Fibroblast of pulmonary artery (primary cell): ENCODE measurements around the gene KRTAP2-4.

Experiments
- DNase-seq: peaks from one replicate; pipeline ENCODE4 v3.0.0-alpha.2; 2010; ENCODE audit warnings: low read depth
- H3K4me3 ChIP-seq: replicated peaks from 2 replicates; pipeline ENCODE4 v1.5.1; 2011; ENCODE audit warnings: low read depth, mild to moderate bottlenecking, control low read depth, low read length, moderate library complexity
- TF ChIP-seq, protein P1 (sequence below): IDR thresholded peaks from 2 replicates; pipeline ENCODE4 v1.5.1; 2011; ENCODE audit warnings: mild to moderate bottlenecking, control low read depth, low read length, inconsistent platforms; ENCODE audit errors: missing control alignments

The KRTAP2-4 gene

DNA sequence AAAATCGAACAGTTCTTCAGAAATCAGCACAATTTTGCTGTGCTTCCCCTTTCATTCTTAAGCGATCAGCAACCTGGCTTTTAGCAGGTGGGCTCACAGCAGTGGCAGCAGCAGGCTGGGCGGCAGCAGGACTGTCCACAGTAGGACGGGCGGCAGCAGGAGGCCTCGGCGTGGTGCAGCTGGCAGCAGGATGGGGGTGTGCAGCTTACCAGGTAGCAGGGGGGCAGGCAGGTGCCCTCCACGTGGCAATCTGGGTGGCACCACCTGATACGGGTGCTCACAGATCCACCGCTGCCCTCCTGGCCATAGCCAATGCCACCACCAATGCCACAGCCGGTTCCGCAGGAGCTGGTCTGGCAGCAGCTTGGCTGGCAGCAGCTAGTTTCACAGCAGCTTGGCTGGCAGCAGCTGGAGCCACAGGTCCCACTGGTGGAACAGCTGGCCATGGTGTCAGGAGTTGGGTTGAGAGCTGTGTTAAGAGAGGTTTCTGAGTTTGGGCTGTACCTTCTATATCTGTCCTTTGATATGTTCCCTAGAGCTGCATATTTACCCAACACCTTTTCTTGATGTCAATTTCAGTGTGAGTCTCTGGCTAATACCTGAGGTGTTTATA is 35.9 kb downstream of the KRTAP2-4 start, which contains the start of gene KRTAP1-4:
Gene KRTAP1-4 (minus strand): TSS at position 563 of the 613 bp plus-strand sequence. CDS start 117 bp downstream, at position 446.
- TF ChIP-seq, protein P1, sequence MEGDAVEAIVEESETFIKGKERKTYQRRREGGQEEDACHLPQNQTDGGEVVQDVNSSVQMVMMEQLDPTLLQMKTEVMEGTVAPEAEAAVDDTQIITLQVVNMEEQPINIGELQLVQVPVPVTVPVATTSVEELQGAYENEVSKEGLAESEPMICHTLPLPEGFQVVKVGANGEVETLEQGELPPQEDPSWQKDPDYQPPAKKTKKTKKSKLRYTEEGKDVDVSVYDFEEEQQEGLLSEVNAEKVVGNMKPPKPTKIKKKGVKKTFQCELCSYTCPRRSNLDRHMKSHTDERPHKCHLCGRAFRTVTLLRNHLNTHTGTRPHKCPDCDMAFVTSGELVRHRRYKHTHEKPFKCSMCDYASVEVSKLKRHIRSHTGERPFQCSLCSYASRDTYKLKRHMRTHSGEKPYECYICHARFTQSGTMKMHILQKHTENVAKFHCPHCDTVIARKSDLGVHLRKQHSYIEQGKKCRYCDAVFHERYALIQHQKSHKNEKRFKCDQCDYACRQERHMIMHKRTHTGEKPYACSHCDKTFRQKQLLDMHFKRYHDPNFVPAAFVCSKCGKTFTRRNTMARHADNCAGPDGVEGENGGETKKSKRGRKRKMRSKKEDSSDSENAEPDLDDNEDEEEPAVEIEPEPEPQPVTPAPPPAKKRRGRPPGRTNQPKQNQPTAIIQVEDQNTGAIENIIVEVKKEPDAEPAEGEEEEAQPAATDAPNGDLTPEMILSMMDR: no peak
- DNase-seq: no peak
- H3K4me3 ChIP-seq: no peak within 1 kb of the TSS

DNA sequence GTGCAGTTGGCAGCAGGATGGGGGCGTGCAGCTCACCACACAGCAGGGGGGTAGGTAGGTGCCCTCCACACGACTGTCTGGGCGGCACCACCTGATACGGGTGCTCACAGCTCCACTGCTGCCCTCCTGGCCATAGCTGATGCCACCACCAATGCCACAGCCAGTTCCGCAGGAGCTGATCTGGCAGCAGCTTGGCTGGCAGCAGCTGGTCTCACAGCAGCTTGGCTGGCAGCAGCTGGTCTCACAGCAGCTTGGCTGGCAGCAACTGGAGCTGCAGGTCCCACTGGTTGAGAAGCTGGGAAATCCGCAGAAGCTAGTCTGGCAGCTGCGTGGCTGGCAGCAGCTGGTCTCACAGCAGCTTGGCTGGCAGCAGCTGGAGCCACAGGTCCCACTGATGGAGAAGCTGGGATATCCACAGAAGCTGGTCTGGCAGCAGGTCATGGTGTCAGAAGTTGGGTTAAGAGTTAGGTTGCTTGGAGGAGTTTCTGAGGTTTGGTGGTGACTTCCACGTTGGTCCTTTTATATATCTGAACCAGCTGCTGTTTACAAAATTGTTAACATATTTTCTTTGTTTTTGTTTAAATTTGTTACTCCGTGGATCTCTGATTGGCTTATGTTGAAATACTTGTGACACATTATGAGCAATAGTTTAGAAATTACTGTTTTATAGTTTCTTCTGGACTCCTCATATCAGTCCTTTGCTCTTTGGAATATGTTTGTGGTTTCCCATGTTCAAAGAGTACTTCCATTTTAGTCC is 38.8 kb downstream of the KRTAP2-4 start, which contains the start of gene KRTAP1-5:
Gene KRTAP1-5 (minus strand): TSS at position 494 of the 757 bp plus-strand sequence. CDS start 53 bp downstream, at position 441.
- TF ChIP-seq, protein P1: no peak
- no peak within 1 kb of the TSS for H3K4me3 ChIP-seq
- DNase-seq: peak; percentile 28

DNA sequence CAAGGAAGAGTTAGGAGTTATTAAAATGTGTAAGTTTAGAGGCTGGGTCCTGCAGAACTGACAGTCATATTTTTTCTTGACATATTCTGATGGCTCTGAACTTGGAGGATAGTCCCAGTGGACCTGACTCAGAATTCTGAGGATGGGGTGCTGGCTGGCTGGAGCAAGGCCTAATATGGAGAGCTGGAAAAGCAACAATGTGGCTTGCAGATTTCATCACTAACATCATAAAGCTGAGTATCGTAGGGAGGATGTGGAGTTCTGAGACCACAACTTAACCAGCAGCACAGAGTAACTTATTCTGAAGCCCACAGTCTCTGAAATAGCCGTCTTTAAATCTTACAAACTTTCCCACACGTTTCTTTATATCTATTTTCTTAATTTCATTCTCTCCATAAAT is 41.0 kb downstream of the KRTAP2-4 start:
- H3K4me3 ChIP-seq: no peak overlapping the region
- no peak for DNase-seq
- TF ChIP-seq, protein P1: no peak

DNA sequence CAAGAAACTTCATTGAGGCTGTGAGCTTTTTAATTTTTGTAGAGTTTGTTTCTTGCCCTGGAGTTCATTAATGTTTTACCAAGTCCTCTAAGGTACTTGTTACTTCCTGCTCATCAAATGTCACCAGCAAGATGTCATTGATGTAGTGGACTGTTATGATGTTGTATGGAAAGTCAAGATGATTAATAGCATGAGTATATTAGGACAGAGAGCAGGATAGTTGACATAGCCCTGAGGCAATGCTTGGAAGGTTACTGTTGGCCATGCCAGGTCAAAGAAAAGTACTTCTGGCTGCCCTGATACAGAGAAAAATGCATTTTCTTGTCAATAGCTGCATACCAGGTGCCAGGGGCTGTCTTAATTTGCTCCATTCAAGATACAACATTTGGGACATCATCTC is 45.3 kb downstream of the KRTAP2-4 start:
- TF ChIP-seq, protein P1: no peak
- no peak overlapping the region for H3K4me3 ChIP-seq
- DNase-seq: no peak

DNA sequence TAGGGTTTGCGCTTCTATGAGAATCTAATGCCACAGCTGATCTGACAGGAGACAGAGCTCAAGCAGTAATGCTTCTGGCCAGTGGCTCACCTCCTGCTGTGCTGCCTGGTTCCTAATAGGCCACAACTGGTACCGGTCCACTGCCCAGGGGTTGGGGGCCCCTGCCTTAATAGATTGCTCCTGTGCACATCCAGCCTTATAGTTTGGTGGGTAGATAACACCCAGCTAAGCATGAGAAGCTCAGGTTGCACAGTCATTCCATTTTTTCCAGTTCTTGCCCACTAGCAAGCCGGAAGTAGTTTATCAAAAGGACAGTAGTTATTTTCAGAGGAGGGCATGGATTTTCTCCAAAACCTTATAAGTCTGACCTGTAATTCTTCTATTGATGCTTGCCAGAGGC is 46.3 kb downstream of the KRTAP2-4 start:
- TF ChIP-seq, protein P1: no peak
- DNase-seq: no peak
- H3K4me3 ChIP-seq: no peak overlapping the region

DNA sequence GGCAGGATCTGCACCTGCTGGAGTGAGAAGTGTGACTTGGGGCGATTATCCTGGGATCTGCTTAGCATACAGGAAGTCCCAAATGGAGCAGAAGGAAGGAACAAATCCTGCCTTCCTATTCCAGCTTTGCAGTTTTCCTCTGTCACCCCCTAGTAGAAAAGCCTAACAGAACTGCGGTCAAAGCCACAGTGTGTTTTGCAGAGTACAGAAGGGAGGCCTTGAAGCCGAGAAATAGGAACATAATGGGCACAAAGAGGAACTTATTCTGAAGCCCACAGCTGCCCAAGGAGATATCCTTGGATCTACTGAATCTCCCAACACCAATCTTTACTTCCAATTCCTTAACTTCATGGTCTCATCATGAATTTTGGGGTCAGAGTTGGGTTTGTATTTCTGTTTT is 47.1 kb downstream of the KRTAP2-4 start:
- DNase-seq: no peak
- TF ChIP-seq, protein P1: no peak
- H3K4me3 ChIP-seq: no peak overlapping the region
